AG10803 (cell line): ENCODE measurements around the gene MYO5B.
A peak's percentile ranks its signal among the peaks of the same experiment; 100 is the strongest.

Experiments
- DNase-seq: peaks from one replicate; pipeline ENCODE4 v3.0.0; 2010; ENCODE audit warnings: low read depth
- H3K4me3 ChIP-seq: 2 replicates; pipeline ENCODE4 v1.5.1; 2011; ENCODE audit warnings: mild to moderate bottlenecking, low read length, control low read depth
- CTCF ChIP-seq: conservative IDR thresholded peaks from 2 replicates; pipeline ENCODE4 v1.5.1; 2011; ENCODE audit warnings: mild to moderate bottlenecking, low read length, control low read depth, inconsistent platforms

The MYO5B gene

GRCh38 chr18:49847524-49847923, 347.4 kb downstream of the MYO5B start:
- no peak overlapping the region for H3K4me3 ChIP-seq
- DNase-seq = no peak
- no peak for TF ChIP-seq CTCF

- no peak overlapping the region for H3K4me3 ChIP-seq
- no peak for DNase-seq
- TF ChIP-seq CTCF = no peak
These were observed 348.1 kb downstream of the MYO5B start for GRCh38 chr18:49846718-49847470.

GRCh38 chr18:49846361-49846662, 348.6 kb downstream of the MYO5B start:
- no peak for TF ChIP-seq CTCF

GRCh38 chr18:49845629-49846360, 349.2 kb downstream of the MYO5B start:
- no peak for TF ChIP-seq CTCF
- no peak overlapping the region for H3K4me3 ChIP-seq
- DNase-seq = peak; percentile 9

More at GRCh38 chr18:49846361-49846662, 348.6 kb downstream of the MYO5B start:
- DNase-seq = peak; percentile 69
- H3K4me3 ChIP-seq = no peak overlapping the region

- DNase-seq = no peak
- H3K4me3 ChIP-seq = no peak overlapping the region
- TF ChIP-seq CTCF = no peak
These were observed 350.0 kb downstream of the MYO5B start for GRCh38 chr18:49844903-49845302.

GRCh38 chr18:49843778-49844625, 350.9 kb downstream of the MYO5B start:
- no peak overlapping the region for H3K4me3 ChIP-seq
- DNase-seq = no peak
- TF ChIP-seq CTCF = no peak
